AG10803 (cell line): ENCODE results near the gene VARS1.
"Not testable (repeated sequence)": the region's sequence is repeated elsewhere in the genome, so short reads cannot be mapped to it uniquely, and the experiment has no call there.

Source experiments
- DNase-seq: peaks from one replicate; pipeline ENCODE4 v3.0.0; 2010; ENCODE audit warnings: low read depth
- H3K4me3 ChIP-seq: 2 replicates; pipeline ENCODE4 v1.5.1; 2011; ENCODE audit warnings: mild to moderate bottlenecking, low read length, control low read depth
- TF ChIP-seq, protein P1 (sequence below): conservative IDR thresholded peaks from 2 replicates; pipeline ENCODE4 v1.5.1; 2011; ENCODE audit warnings: mild to moderate bottlenecking, low read length, control low read depth, inconsistent platforms

The VARS1 gene

DNA sequence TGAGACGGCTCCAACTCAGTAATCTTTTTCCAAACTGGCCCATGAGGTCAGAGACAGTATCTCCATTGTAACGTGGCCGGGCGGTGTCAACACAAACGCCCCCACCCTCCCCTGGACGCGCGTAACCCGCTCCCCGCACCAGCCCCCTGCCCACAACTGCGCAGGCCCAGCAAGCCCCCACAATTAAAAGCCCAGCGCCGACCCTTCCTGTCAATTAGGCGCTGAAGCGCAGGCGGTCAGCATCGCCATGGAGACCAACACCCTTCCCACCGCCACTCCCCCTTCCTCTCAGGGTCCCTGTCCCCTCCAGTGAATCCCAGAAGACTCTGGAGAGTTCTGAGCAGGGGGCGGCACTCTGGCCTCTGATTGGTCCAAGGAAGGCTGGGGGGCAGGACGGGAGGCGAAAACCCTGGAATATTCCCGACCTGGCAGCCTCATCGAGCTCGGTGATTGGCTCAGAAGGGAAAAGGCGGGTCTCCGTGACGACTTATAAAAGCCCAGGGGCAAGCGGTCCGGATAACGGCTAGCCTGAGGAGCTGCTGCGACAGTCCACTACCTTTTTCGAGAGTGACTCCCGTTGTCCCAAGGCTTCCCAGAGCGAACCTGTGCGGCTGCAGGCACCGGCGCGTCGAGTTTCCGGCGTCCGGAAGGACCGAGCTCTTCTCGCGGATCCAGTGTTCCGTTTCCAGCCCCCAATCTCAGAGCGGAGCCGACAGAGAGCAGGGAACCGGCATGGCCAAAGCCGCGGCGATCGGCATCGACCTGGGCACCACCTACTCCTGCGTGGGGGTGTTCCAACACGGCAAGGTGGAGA lies 19.7 kb upstream of the VARS1 start, which contains the start of the genes HSPA1A and HSPA1L:
HSPA1A (plus strand) TSS at position 519 of the 814 bp plus-strand sequence; CDS start at position 733, 214 bp downstream.
HSPA1L (minus strand) TSS at position 259 of the 814 bp plus-strand sequence. CDS start 3,311 bp downstream, outside the sequence.
- peak; percentile 96 for DNase-seq
- TF ChIP-seq, protein P1, sequence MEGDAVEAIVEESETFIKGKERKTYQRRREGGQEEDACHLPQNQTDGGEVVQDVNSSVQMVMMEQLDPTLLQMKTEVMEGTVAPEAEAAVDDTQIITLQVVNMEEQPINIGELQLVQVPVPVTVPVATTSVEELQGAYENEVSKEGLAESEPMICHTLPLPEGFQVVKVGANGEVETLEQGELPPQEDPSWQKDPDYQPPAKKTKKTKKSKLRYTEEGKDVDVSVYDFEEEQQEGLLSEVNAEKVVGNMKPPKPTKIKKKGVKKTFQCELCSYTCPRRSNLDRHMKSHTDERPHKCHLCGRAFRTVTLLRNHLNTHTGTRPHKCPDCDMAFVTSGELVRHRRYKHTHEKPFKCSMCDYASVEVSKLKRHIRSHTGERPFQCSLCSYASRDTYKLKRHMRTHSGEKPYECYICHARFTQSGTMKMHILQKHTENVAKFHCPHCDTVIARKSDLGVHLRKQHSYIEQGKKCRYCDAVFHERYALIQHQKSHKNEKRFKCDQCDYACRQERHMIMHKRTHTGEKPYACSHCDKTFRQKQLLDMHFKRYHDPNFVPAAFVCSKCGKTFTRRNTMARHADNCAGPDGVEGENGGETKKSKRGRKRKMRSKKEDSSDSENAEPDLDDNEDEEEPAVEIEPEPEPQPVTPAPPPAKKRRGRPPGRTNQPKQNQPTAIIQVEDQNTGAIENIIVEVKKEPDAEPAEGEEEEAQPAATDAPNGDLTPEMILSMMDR = no peak
- H3K4me3 ChIP-seq = peak within 1 kb of the TSS; percentile 87

DNA sequence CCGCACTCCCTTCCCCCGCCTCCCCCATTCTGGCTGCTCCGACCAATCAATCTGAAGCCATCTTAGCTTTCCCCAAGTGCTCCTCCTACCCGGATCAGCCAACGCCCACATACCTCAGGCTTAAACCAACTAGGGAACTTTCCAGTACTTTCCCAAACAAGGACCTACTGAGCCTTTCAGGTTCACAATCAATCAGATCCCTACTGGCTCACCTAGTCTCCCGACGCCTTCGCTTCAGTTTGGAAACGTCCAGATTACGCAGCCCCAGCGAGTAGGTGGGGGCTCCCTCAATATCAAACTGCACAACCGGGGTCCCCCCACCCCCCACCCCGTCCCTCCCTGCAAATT lies 19.1 kb upstream of the VARS1 start:
- peak overlapping the region; percentile 87 for H3K4me3 ChIP-seq
- peak; percentile 98 for DNase-seq
- TF ChIP-seq, protein P1 = no peak

DNA sequence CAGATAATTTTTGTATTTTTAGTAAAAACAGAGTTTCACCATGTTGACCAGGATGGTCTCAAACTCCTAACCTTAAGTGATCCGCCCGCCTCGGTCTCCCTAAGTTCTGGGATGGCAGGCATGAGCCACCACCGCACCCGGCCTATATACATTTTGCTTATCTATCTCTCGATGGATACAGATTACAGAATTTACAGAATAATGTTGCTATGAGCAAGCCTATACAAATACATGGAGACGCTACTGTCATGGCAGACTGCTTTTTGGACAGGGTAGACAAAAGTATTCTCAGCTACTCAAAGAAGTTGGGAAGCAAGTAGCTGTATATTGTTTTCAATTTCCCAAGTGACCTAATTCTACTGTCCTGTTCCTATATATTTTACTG lies 17.9 kb upstream of the VARS1 start:
- DNase-seq = no peak
- TF ChIP-seq, protein P1 = no peak
- no peak overlapping the region for H3K4me3 ChIP-seq

DNA sequence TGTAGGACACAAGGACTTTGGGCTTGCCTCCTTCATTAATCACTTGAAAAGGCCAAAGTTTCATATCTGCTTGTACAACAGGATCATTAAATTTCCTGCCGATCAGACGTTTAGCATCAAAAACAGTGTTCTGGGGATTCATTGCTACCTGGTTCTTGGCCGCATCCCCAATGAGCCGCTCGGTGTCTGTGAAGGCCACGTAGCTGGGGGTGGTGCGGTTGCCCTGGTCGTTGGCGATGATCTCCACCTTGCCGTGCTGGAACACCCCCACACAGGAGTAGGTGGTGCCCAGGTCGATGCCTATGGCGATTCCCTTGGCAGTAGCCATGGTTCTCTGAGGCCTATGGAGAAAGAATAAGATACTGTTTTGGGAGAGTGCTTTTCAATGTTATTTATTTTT lies 16.1 kb upstream of the VARS1 start:
- DNase-seq = no peak
- TF ChIP-seq, protein P1 = no peak
- no peak overlapping the region for H3K4me3 ChIP-seq

DNA sequence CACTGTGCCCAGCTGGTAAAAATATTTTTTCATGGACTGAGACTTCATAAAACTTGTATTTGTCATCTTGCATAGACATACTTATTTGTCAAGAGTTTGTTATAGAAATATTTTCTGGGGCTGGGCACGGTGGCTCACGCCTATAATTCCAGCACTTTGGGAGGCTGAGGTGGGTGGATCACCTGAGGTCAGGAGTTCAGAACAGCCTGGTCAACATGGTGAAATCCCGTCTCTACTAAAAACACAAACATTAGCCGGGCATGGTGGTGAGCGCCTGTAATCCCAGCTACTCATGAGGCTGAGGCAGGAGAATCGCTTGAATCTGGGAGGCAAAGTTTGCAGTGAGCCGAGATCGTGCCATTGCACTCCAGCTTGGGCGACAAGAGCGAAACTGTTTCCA lies 13.0 kb upstream of the VARS1 start:
- not testable (repeated sequence) for DNase-seq, H3K4me3 ChIP-seq

DNA sequence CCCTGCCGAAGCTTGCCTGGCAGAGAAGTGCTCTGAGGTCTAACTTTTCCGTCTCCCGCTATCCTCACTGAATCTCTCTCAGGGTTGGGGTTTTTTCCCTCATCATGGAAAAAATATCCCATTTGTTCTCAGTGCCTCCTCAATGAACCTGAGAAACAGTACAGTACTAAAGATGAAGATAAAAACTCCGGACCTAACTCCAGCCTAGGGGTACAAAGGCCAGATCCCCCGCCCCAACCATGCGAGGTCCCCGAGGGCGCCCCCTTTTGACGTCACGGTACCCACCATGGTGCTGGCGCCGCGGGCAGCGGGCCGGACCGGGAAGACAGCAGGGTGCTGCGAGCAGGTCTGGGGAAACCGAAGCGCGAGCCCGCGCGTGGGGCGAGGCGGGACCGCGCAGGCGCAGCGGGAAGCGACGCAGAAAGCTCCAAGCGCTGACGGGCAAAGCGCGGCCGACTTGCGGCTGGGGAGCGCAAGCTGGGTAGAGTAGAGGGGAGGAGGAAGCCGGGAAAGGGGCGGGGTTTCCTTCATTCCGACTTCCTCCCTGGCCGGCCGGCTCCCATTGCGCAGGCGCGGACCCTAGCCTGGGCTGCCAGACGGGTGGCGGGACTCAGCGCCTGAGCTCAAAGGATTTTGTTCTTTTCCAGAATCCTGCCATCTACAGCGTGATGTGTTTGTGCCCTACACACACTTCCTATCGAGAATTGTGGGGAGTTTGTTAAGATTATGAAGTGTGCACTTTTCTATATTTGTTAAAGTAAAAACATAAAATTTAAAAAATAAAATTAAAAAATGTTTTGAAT lies 11.1 kb upstream of the VARS1 start, which contains the start of gene LSM2:
LSM2 (minus strand) TSS at position 497 of the 803 bp plus-strand sequence; CDS start at position 288, 209 bp downstream.
- H3K4me3 ChIP-seq = peak within 1 kb of the TSS; percentile 77
- TF ChIP-seq, protein P1 = peak; percentile 30
- peak; percentile 97 for DNase-seq

DNA sequence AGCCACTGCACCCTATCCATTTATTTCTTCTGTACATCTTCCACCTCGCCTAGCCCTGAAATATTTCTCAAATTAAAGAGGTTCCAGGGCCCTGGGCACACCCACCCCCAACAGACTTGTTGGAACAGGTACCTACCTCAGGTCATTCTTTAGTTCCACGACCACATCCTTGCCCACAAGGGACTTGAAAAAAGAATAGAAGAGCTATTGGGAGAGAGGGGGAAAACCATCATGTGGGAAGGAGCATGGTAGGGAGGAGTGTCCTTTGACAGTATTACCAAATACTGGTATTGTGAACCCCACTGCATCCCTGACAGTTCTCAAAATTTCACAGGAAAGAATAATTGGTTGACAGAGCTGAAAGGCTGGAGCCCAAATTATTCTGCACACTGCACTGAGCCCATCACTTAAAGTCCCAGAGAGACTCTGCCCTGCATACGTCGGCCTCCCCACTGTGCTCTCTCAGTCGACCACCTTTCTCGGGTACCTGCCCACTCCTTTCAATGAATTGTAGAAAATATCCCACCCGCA lies 10.5 kb upstream of the VARS1 start:
- DNase-seq = no peak
- H3K4me3 ChIP-seq = peak overlapping the region; percentile 77
- TF ChIP-seq, protein P1 = no peak

DNA sequence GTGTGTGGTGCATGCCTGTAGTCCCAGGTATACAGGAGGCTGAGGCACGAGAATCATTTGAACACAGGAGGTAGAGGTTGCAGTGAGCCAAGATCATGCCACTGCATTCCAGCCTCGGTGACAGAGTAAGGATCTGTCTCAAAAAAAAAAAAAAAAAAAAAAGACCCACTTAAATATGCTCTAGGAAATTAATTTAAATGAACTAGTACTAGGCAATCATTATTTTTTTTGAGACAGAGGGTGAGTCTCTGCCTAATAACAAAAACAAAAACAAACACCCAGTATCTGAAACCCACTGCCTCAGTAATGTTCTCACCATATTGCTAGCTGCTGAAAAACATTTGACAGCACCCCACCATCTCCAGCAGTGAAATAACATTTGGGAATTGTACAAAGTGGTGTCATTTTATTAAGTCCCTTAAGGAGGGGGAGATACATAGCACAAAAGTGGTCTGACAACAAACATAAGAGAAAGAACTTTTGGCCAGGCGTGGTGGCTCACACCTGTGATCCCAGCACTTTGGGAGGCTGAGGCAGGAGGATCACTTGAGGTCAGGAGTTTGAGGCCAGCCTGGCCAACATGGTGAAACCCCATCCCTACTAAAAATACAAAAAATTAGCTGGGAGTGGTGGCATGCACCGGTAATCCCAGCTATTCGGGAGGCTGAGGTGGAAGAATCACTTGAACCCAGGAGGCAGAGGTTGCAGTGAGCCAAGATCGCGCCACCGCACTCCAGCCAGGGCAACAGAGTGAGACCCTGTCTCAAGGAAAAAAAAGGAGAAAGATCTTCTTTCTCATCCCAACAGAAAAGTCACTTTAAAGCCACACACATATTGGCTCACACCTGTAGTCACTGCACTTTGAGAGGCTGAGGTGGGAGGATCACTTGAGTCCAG lies 5.7 kb upstream of the VARS1 start:
- not testable (repeated sequence) for DNase-seq, H3K4me3 ChIP-seq
